Measurements from ENCODE around the gene KLC4. TPM values are rescaled to one million over a fixed set of nuclear protein-coding genes. Genes with fewer than 3 reads are reported as not detected.

Gene KLC4
- total RNA-seq, 1 donor from 2014 or later, result 12.6 TPM

GRCh38 chr6:43061861-43062260, 2.4 kb downstream of the KLC4 start:
- Histone ChIP-seq H3K27me3 (no peaks in the 10 kb centered on the region), H3K4me3 (no peak overlapping the region), H3K27ac (no peak overlapping the region), H3K9ac (no peak overlapping the region), H2AFZ (replicated peaks) (no peak overlapping the region), H3K4me1 (peaks cover 15% of the 10 kb centered on the region), H3K4me2 (no peak overlapping the region), H4K20me1 (ENCODE audit: low read depth) (no peaks in the 10 kb centered on the region), H3K79me2 (ENCODE audit: low read depth) (peaks cover 27% of the 10 kb centered on the region), H3K9me3 (ENCODE audit: low read depth) (no peaks in the 10 kb centered on the region), H3K36me3 (no peaks in the 10 kb centered on the region), H3F3A (ENCODE audit: low read depth) (peaks cover 10% of the 10 kb centered on the region)
- H3K9me3 Mint-ChIP-seq, result no peaks in the 10 kb centered on the region
- peaks cover 7% of the 10 kb centered on the region for H3K36me3 Mint-ChIP-seq
- peaks cover 2% of the 10 kb centered on the region for H3K27me3 Mint-ChIP-seq (ENCODE audit: insufficient read depth, low read depth)
- peaks cover 29% of the 10 kb centered on the region for H3K4me1 Mint-ChIP-seq
- no peak for DNase-seq (ENCODE audit: low spot score)
- no peak overlapping the region for H3K27ac Mint-ChIP-seq
- peak overlapping the region; percentile 97 for H3K4me3 Mint-ChIP-seq
- TF ChIP-seq EZH2phosphoT487 (IDR thresholded peaks at IDR 0.05) (no peak), EZH2 (IDR thresholded peaks at IDR 0.05) (no peak)
- TF ChIP-seq, protein P1, sequence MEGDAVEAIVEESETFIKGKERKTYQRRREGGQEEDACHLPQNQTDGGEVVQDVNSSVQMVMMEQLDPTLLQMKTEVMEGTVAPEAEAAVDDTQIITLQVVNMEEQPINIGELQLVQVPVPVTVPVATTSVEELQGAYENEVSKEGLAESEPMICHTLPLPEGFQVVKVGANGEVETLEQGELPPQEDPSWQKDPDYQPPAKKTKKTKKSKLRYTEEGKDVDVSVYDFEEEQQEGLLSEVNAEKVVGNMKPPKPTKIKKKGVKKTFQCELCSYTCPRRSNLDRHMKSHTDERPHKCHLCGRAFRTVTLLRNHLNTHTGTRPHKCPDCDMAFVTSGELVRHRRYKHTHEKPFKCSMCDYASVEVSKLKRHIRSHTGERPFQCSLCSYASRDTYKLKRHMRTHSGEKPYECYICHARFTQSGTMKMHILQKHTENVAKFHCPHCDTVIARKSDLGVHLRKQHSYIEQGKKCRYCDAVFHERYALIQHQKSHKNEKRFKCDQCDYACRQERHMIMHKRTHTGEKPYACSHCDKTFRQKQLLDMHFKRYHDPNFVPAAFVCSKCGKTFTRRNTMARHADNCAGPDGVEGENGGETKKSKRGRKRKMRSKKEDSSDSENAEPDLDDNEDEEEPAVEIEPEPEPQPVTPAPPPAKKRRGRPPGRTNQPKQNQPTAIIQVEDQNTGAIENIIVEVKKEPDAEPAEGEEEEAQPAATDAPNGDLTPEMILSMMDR (IDR thresholded peaks at IDR 0.05), result no peak

DNA sequence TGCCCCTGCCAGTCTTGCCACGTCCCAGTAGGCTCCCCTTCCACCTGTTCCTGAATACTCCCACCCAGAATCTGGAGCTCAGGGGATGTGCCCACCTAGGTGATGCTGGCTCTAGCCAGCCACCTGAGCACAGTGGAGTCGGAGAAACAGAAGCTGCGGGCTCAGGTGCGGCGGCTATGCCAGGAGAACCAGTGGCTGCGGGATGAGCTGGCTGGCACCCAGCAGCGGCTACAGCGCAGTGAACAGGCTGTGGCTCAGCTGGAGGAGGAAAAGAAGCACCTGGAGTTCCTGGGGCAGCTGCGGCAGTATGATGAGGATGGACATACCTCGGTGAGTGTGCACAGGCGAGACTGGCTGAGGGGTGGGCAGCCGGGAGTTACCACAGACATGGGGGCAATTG, 3.4 kb downstream of the KLC4 start:
- no peak overlapping the region for H3K27ac ChIP-seq
- no peak overlapping the region for H2AFZ ChIP-seq (replicated peaks)
- Mint-ChIP-seq H3K4me3 (peak overlapping the region; percentile 5), H3K9me3 (no peaks in the 10 kb centered on the region), H3K27ac (no peak overlapping the region), H3K27me3 (ENCODE audit: insufficient read depth, low read depth) (peaks cover 2% of the 10 kb centered on the region), H3K36me3 (peaks cover 7% of the 10 kb centered on the region), H3K4me1 (peaks cover 29% of the 10 kb centered on the region)
- peaks cover 10% of the 10 kb centered on the region for H3F3A ChIP-seq (ENCODE audit: low read depth)
- no peak overlapping the region for H3K9ac ChIP-seq
- H3K4me2 ChIP-seq, result no peak overlapping the region
- H3K36me3 ChIP-seq, result no peaks in the 10 kb centered on the region
- peaks cover 21% of the 10 kb centered on the region for H3K79me2 ChIP-seq (ENCODE audit: low read depth)
- no peaks in the 10 kb centered on the region for H3K9me3 ChIP-seq (ENCODE audit: low read depth)
- TF ChIP-seq, protein P1 (IDR thresholded peaks at IDR 0.05), result no peak
- TF ChIP-seq EZH2phosphoT487 (IDR thresholded peaks at IDR 0.05), result no peak
- no peak for TF ChIP-seq EZH2 (IDR thresholded peaks at IDR 0.05)
- no peaks in the 10 kb centered on the region for H4K20me1 ChIP-seq (ENCODE audit: low read depth)
- no peak for DNase-seq (ENCODE audit: low spot score)
- H3K27me3 ChIP-seq, result no peaks in the 10 kb centered on the region
- H3K4me3 ChIP-seq, result no peak overlapping the region
- peaks cover 15% of the 10 kb centered on the region for H3K4me1 ChIP-seq

GRCh38 chr6:43070028-43070632, 10.7 kb downstream of the KLC4 start:
- H3K4me3 Mint-ChIP-seq, result peak overlapping the region; percentile 7

More at GRCh38 chr6:43070028-43070632, 10.7 kb downstream of the KLC4 start:
- Histone ChIP-seq H3K4me1 (peaks cover 5% of the 10 kb centered on the region), H3K79me2 (ENCODE audit: low read depth) (no peaks in the 10 kb centered on the region), H3K27ac (no peak overlapping the region), H3K9me3 (ENCODE audit: low read depth) (no peaks in the 10 kb centered on the region), H3K4me2 (no peak overlapping the region), H2AFZ (replicated peaks) (no peak overlapping the region), H3K4me3 (no peak overlapping the region), H3K27me3 (no peaks in the 10 kb centered on the region), H3K9ac (no peak overlapping the region), H4K20me1 (ENCODE audit: low read depth) (no peaks in the 10 kb centered on the region), H3F3A (ENCODE audit: low read depth) (no peaks in the 10 kb centered on the region), H3K36me3 (no peaks in the 10 kb centered on the region)
- Mint-ChIP-seq H3K27ac (no peak overlapping the region), H3K27me3 (ENCODE audit: insufficient read depth, low read depth) (peaks cover 2% of the 10 kb centered on the region), H3K36me3 (peaks cover 9% of the 10 kb centered on the region), H3K4me1 (peaks cover 15% of the 10 kb centered on the region), H3K9me3 (no peaks in the 10 kb centered on the region)
- TF ChIP-seq, protein P1 (IDR thresholded peaks at IDR 0.05), result peak; percentile 82
- TF ChIP-seq EZH2phosphoT487 (IDR thresholded peaks at IDR 0.05) (no peak), EZH2 (IDR thresholded peaks at IDR 0.05) (no peak)
- DNase-seq (ENCODE audit: low spot score), result peak; percentile 76

Data from neural progenitor cell (in vitro differentiated cells).